ENCODE data around the gene PSME3.

The PSME3 gene, protein sequence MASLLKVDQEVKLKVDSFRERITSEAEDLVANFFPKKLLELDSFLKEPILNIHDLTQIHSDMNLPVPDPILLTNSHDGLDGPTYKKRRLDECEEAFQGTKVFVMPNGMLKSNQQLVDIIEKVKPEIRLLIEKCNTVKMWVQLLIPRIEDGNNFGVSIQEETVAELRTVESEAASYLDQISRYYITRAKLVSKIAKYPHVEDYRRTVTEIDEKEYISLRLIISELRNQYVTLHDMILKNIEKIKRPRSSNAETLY

DNA sequence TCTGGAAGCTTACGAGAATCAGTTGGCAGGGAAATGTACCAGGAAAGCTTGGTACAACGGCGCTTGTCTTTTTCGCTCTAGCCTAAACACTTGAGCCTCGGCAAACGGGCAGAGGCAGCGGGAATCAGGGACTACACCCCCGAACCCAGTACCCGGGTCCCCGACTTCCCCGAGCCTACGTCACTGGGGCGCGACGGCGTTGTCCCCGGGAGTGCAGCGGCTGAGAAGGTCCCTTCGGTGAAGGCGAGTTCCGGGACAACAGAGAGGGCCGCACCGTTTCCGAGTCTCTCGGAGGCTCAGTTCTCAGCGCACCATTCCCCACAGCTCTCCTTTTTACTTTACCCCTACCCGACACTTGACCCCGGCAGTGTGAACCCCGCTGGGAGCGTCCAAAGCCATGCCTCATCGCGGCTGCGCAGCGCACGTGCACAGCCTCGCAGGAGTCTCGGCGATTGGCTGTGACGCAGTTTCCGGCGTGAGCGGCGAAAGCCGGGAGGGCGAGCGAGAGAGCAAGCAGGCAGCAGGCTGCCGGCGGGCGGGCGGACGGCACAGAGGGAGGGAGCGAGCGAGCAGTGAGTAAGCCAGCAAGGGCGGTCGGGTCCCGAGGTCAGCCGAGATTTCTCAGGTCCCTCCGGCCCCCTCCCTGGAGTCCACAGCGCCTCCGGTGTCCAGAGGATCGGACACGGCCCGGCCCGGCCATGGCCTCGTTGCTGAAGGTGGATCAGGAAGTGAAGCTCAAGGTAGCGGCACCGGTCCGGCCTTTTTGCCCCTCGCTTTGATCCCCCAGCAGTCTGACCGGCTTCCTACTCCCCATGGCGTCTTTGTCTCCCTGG lies at the start of gene PSME3:
TSS of gene PSME3 (plus strand) at position 464 of the 833 bp plus-strand sequence. CDS start at position 699, 235 bp downstream.
- DNase-seq, result peak; percentile 65

GRCh38 chr17:42783791-42784138 lies 49.4 kb upstream of the PSME3 start:
- no peak for DNase-seq

DNA sequence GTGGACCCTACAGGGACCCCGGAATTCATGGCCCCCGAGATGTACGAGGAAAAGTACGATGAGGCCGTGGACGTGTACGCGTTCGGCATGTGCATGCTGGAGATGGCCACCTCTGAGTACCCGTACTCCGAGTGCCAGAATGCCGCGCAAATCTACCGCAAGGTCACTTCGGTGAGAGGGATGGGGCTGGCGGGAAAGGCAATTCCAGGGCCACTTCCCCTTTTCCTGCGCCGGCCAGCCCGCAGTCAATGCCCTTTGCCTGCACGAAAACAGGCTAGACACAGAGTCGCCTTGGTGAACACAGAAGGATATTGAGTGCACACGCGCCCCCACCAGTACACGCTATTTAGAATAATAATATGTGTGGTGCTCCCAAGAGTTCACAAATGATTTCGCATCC lies 48.8 kb upstream of the PSME3 start:
- no peak for DNase-seq

DNA sequence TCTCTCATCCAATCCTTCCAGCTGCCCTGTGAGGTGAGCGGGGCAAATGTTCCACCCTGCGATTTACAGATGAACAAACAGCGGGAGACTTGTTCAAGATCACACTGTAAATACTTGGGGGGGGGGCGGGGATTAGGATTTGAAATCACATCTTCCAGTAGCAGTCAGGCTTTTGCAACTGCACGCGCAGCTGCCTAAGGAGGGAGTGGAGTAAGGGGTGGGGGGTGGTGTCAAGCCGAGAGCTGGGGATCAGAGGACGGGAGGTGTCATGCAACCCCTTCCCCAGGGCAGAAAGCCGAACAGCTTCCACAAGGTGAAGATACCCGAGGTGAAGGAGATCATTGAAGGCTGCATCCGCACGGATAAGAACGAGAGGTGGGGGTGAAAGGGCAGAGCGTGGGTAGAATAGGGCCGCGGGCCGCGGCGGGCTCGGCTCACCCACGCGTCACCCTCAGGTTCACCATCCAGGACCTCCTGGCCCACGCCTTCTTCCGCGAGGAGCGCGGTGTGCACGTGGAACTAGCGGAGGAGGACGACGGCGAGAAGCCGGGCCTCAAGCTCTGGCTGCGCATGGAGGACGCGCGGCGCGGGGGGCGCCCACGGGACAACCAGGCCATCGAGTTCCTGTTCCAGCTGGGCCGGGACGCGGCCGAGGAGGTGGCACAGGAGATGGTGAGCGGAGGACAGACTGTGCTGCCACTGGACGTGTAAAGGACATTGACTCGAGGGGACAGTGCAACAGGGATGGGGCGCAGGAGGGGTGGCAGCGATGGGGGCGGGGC lies 48.2 kb upstream of the PSME3 start:
- DNase-seq, result no peak

- no peak for DNase-seq
Observed at GRCh38 chr17:42787266-42787665, 45.9 kb upstream of the PSME3 start.

GRCh38 chr17:42791948-42792347 lies 41.2 kb upstream of the PSME3 start:
- no peak for DNase-seq

- no peak for DNase-seq
Observed at GRCh38 chr17:42792545-42792944, 40.7 kb upstream of the PSME3 start.

- DNase-seq, result no peak
Observed at GRCh38 chr17:42795061-42795460, 38.1 kb upstream of the PSME3 start.

DNA sequence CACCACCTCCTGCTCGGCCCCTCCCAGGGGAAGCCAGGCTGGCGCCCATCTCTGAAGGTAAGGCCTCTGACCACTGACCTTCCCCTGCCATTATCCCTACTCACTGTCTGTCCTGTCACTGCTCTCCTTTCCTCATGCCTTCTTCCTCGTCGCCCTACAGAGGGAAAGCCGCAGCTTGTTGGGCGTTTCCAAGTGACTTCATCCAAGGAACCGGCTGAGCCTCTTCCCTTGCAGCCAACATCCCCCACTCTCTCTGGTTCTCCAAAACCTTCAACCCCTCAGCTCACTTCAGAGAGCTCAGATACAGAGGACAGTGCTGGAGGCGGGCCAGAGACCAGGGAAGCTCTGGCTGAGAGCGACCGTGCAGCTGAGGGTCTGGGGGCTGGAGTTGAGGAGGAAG lies 37.7 kb upstream of the PSME3 start:
- DNase-seq, result no peak

DNA sequence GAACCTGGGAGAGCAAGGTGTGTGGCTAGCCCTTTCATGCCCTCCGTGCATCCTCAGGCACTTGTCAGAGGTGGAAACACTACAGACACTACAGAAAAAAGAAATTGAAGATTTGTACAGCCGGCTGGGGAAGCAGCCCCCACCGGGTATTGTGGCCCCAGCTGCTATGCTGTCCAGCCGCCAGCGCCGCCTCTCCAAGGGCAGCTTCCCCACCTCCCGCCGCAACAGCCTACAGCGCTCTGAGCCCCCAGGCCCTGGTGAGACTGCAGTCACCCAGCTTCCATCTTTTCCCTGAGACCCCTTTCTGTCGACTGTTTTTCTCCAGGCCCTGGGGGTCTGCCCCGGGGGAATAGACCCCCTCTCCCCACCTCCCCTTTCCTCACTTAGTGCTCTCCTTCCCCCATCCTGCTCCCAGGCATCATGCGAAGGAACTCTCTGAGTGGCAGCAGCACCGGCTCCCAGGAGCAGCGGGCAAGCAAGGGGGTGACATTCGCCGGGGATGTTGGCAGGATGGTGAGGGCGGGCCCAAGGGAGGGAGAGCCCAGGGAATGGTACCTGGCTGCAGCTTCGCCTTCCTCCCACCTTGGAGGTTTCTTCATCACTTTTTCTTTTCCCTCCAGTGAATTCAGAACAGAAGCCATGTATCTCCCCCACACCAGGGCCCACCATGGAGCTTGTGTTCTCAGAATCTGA lies 37.0 kb upstream of the PSME3 start:
- DNase-seq, result no peak

- DNase-seq, result no peak
Observed at GRCh38 chr17:42797067-42798007, 35.9 kb upstream of the PSME3 start.

DNA sequence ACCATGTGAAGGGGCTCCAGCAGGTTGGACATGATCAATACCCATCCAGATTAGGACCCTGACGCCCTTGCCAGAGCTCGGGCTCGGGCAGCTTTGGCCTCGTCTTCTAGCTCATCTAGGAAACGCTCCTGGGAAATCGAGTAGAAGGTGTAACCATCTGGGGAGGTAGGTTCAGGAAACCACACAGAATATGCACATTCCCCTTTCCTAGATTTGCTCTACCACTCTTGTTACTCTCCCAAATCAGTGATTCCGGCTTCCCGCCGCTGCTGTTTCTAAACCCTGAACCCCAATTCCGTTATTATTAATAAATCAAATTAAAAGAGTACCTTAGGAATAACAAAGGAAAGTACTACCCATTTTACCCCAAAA lies 35.2 kb upstream of the PSME3 start:
- DNase-seq, result no peak

GRCh38 chr17:42798383-42799380 lies 34.5 kb upstream of the PSME3 start, which contains the start of the genes CNTD1 and COA3:
Gene CNTD1, plus strand, starts transcription at chr17:42798861. Its CDS starts 207 bp downstream, at chr17:42799068.
Gene COA3, minus strand, starts transcription at chr17:42798704. Its CDS starts 23 bp downstream, at chr17:42798681.
- peak; percentile 64 for DNase-seq

- no peak for DNase-seq
Observed at GRCh38 chr17:42803074-42803883, 29.9 kb upstream of the PSME3 start.

GRCh38 chr17:42804918-42805367 lies 28.3 kb upstream of the PSME3 start:
- no peak for DNase-seq

DNA sequence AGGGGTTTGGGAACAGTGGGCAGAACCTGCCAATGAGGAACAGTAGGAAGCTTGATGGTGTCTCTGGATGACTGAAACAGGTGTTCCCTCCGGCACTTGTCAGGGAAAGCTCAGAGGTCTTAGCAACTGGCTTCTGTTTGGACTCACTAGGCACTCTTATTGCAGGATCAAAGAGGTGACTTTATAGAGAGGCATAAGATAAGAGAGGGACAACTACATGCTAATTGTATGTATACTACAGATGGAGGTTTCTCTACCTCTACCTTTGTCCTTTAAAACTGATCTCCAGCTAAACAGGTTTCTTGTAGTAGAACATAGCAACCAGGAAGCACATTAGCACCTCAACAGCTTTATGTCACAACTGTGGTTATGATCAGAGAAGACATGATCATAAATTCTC lies 26.9 kb upstream of the PSME3 start:
- no peak for DNase-seq

GRCh38 chr17:42809250-42809649 lies 23.9 kb upstream of the PSME3 start:
- no peak for DNase-seq

DNA sequence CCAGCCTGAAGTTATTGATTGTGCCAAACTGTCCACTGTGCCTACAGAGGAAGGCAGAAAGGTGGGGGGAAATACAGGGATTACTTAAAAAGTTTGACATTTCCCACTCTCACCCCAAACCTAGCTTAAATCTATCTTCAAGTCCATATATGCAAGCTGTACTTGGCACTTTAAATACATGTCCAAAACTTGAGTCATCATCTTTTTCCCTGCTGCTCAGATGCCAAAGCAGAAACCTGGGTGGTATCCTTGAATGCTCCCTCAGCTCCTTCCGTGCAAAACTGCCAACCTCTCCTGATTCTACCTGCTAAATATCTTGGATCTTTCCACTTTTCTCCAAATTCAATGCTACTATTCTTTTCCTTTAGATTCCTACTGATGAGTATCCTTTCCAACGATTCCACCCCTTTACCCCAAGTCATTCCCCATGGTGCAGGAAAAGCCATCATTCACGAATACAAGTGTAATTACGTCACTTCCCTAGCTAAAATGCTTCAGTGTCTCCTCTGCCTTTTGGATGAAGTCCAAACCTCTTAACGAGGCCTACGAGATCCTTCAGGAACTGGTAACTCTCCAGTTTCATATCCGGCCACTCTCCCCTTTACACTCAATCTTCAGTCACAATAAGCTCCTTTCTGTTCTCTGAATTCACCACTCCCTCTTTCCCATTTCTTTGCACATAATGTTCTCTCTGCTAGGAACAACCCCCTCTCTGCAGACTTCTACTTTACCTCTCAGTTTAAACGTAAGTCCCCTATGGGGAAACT lies 18.4 kb upstream of the PSME3 start:
- no peak for DNase-seq

- DNase-seq, result no peak
Observed at GRCh38 chr17:42817866-42818265, 15.3 kb upstream of the PSME3 start.
